GM15510 (cell line): ENCODE results near the gene DENND6A.

Experiments used
- POLR2A ChIP-seq: IDR thresholded peaks from 3 replicates; pipeline ENCODE4 v1.6.1; 2011; ENCODE audit warnings: borderline replicate concordance; ENCODE audit not compliant: insufficient read length; ENCODE audit errors: extremely low read depth

Gene DENND6A

GRCh38 chr3:57600195-57600594 is 92.7 kb downstream of the DENND6A start:
- no peak for TF ChIP-seq POLR2A

GRCh38 chr3:57598765-57599360 is 94.0 kb downstream of the DENND6A start:
- no peak for TF ChIP-seq POLR2A

GRCh38 chr3:57597127-57597923 is 95.6 kb downstream of the DENND6A start, which contains the start of gene ARF4:
Gene ARF4, minus strand, starts transcription at chr3:57597344. Its CDS starts 204 bp downstream, at chr3:57597140.
- peak; percentile 96 for TF ChIP-seq POLR2A

GRCh38 chr3:57596495-57597126 is 96.3 kb downstream of the DENND6A start:
- TF ChIP-seq POLR2A = no peak

GRCh38 chr3:57594576-57594975 is 98.3 kb downstream of the DENND6A start:
- no peak for TF ChIP-seq POLR2A

GRCh38 chr3:57594144-57594543 is 98.7 kb downstream of the DENND6A start:
- no peak for TF ChIP-seq POLR2A

DNA sequence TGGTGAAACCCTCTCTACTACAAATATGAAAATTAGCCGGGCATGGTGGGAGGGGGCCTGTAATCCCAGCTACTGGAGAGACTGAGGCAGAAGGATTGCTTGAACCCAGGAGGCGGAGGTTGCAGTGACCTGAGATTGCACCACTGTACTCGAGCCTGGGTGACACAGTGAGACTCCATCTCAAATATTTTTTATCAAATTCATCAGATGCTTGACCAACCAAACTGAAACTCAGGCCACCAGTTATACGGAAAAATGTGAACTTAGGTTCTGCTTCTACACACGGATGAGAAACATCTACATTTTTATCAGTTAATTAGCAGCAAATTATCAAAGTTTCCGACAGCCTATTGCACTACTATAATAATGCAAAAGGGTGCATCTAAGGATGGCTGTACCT is 100.6 kb downstream of the DENND6A start:
- TF ChIP-seq POLR2A = no peak

DNA sequence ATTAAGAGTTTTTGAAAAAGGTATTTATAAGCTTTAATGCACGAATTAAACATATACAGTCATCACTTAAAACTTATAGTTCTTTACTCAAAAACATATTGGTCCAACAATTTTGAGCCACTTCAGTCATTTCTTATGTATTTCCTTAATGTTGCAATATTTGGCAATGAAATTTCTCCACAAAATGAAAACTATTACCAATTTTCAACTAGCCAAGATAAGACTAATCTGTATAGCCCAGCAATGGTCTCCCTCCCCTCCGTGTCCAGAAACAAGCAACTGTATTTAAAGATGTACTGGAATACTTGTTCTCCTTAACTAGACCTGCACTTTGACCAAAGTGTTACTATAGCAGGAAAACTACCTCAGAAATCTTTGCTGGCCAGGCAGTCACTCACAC is 105.0 kb downstream of the DENND6A start:
- TF ChIP-seq POLR2A = no peak

DNA sequence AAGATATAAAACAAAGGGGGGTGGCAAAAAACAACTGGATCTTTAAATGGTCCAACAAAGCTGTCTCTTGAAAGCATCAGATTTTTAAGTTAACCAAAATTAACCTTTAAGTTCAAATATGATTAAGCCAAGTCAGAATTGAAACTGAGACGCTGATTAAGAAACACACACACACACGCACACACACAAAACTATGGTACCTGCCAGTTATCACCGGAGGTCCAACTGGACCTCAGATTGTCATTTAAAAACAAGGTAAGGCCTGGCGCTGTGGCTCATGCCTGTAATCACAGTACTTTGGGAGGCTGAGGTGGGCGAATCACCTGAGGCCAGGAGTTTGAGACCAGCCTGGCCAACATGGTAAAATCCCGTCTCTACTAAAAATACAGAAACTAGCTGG is 106.1 kb downstream of the DENND6A start:
- no peak for TF ChIP-seq POLR2A

DNA sequence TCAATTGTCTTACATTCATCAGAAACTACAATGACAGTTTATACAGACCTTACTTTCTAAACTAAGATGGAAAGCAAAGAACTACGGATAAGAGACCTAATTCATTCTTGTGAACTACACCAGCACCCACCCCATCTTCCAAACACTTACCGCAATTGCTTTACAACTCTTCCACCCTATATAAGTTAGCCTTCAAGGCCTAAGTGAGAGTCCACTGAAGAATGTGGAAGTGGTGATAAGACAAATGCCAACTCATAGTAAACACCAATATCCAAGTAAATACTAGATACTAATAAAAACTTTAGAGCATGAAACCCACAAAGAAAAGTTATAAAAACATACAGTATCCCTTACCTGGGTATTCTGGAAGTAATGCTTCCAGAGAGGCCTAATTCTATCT is 109.3 kb downstream of the DENND6A start:
- no peak for TF ChIP-seq POLR2A

DNA sequence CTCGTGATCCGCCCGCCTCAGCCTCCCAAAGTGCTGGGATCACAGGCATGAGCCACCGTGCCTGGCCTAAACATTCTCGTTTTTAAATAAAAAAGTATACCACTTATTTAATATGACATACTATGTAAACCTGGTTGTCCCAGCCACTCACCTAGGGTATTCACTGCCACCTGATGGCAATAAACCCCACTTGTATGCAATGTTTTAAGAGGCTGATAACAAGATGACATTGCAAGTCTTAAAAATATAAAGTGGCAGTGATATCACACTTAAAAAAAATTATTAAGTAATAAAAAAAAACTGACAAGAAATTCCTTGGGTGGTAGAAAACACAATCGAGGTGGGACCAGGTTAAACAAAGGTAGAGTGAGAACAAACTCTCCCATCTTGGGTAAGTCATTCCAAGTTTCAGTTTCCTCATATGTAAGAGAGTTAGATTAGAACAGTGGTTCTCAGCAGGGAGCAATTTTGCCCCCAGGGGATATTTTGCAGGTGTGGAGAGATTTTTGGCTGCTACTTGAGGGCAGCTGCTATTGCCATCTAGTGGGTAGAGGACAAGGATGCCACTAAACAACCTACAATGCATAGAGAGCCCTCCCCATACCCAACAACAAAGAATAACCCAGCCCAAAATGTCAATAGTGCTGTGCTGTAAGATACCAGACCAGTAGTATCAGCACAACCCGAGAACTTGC is 110.3 kb downstream of the DENND6A start:
- TF ChIP-seq POLR2A = no peak

GRCh38 chr3:57577801-57578200 is 115.1 kb downstream of the DENND6A start:
- no peak for TF ChIP-seq POLR2A

- TF ChIP-seq POLR2A = no peak
These were observed 116.8 kb downstream of the DENND6A start for GRCh38 chr3:57575966-57576626.
